H1 (cell line): Measurements from ENCODE around the gene FRMD4B.
A peak's percentile ranks its signal among the peaks of the same experiment; 100 is the strongest.

Source experiments
- CREB1 ChIP-seq: IDR thresholded peaks from 2 replicates; pipeline ENCODE4 v1.6.1; 2012; ENCODE audit warnings: inconsistent platforms
- EP300 ChIP-seq, 2 experiments: IDR thresholded peaks; 1 replicate in 1 of 2; 2 replicates in 1 of 2; pipeline ENCODE4 v1.6.1; 2011 to 2012; ENCODE audit warnings: low read depth in 2 of 2, low read length in 2 of 2, mild to moderate bottlenecking in 2 of 2, borderline replicate concordance in 1 of 2, inconsistent platforms in 1 of 2, moderate library complexity in 1 of 2
- MAX ChIP-seq: IDR thresholded peaks from 2 replicates; pipeline ENCODE4 v1.6.1; 2012; ENCODE audit warnings: inconsistent platforms
- POLR2AphosphoS5 ChIP-seq: IDR thresholded peaks from 2 replicates; pipeline ENCODE4 v1.6.1; 2011; ENCODE audit warnings: low read depth, low read length
- RAD21 ChIP-seq, 2 experiments: IDR thresholded peaks in 1 of 2; conservative IDR thresholded peaks in 1 of 2; 2 replicates each; pipeline ENCODE4 v1.6.1; 2011; ENCODE audit warnings: low read depth in 2 of 2, low read length in 2 of 2, improper control_type of control experiment in 1 of 2, inconsistent platforms in 1 of 2, mild to moderate bottlenecking in 1 of 2, moderate library complexity in 1 of 2
- SP4 ChIP-seq: IDR thresholded peaks from 2 replicates; pipeline ENCODE4 v1.6.1; 2012; ENCODE audit warnings: low read length, inconsistent platforms
- USF2 ChIP-seq: IDR thresholded peaks from 2 replicates; pipeline ENCODE4 v1.6.1; 2011; ENCODE audit warnings: low read length, improper control_type of control experiment

GRCh38 chr3:69250014-69250413, 135.9 kb downstream of the FRMD4B start:
- TF ChIP-seq EP300 (IDR thresholded peaks at IDR 0.05; ENCODE audit: borderline replicate concordance in 1 of 2, low read depth in 2 of 2, low read length in 2 of 2) (peak in 1 of 2 experiments; percentile 99; a peak in 2 of 3 replicates), USF2 (no peak), POLR2AphosphoS5 (no peak), MAX (peak; percentile 29; the same call in 1 of the 2 replicates), SP4 (no peak), RAD21 (IDR thresholded peaks at IDR 0.05 in 1 of 2, conservative IDR thresholded peaks at IDR 0.05 in 1 of 2; ENCODE audit: low read depth in 2 of 2, low read length in 2 of 2) (0 out of 4 replicates have a peak, but pooled peaks of 1 of the 2 experiments have one; percentile 3), CREB1 (0 out of 2 replicates have a peak, but pooled peaks have one; percentile 41)
